LNCaP clone FGC (cell line): Measurements from ENCODE around the gene SERPINA9.

Source experiments
- DNase-seq: peaks from one replicate; pipeline ENCODE4 v3.0.0-alpha.2; 2011; ENCODE audit warnings: low read depth
- H3K4me3 ChIP-seq: 2 replicates; pipeline ENCODE4 v1.5.1; 2011; ENCODE audit warnings: mild to moderate bottlenecking, low read depth, low read length, control low read depth
- CTCF ChIP-seq: IDR thresholded peaks from 2 replicates; pipeline ENCODE4 v1.5.1; 2012; ENCODE audit warnings: mild to moderate bottlenecking; ENCODE audit not compliant: control insufficient read depth, insufficient read depth; ENCODE audit errors: extremely low read depth

SERPINA9 gene

GRCh38 chr14:94505206-94505605 lies 29.2 kb upstream of the SERPINA9 start:
- TF ChIP-seq CTCF, result no peak
- DNase-seq, result no peak
- no peak overlapping the region for H3K4me3 ChIP-seq

GRCh38 chr14:94501588-94502516 lies 25.9 kb upstream of the SERPINA9 start:
- no peak overlapping the region for H3K4me3 ChIP-seq
- no peak for DNase-seq
- TF ChIP-seq CTCF, result no peak

GRCh38 chr14:94500264-94500663 lies 24.3 kb upstream of the SERPINA9 start:
- no peak overlapping the region for H3K4me3 ChIP-seq
- no peak for DNase-seq
- no peak for TF ChIP-seq CTCF

- no peak overlapping the region for H3K4me3 ChIP-seq
- TF ChIP-seq CTCF, result no peak
- no peak for DNase-seq
These were observed 23.7 kb upstream of the SERPINA9 start for GRCh38 chr14:94499673-94500072.

GRCh38 chr14:94498215-94498614 lies 22.2 kb upstream of the SERPINA9 start:
- no peak for TF ChIP-seq CTCF
- no peak for DNase-seq
- no peak overlapping the region for H3K4me3 ChIP-seq

- H3K4me3 ChIP-seq, result no peak overlapping the region
- no peak for TF ChIP-seq CTCF
- no peak for DNase-seq
These were observed 18.1 kb upstream of the SERPINA9 start for GRCh38 chr14:94494085-94494484.

GRCh38 chr14:94491511-94491910 lies 15.5 kb upstream of the SERPINA9 start:
- no peak overlapping the region for H3K4me3 ChIP-seq
- DNase-seq, result no peak
- TF ChIP-seq CTCF, result no peak
